ENCODE results near the gene CCND3. TPM values are rescaled to one million over a fixed set of nuclear protein-coding genes. Genes with fewer than 3 reads are reported as not detected.

CCND3 gene
- total RNA-seq, 1 donor from 2014 or later, result 21.7 TPM

DNA sequence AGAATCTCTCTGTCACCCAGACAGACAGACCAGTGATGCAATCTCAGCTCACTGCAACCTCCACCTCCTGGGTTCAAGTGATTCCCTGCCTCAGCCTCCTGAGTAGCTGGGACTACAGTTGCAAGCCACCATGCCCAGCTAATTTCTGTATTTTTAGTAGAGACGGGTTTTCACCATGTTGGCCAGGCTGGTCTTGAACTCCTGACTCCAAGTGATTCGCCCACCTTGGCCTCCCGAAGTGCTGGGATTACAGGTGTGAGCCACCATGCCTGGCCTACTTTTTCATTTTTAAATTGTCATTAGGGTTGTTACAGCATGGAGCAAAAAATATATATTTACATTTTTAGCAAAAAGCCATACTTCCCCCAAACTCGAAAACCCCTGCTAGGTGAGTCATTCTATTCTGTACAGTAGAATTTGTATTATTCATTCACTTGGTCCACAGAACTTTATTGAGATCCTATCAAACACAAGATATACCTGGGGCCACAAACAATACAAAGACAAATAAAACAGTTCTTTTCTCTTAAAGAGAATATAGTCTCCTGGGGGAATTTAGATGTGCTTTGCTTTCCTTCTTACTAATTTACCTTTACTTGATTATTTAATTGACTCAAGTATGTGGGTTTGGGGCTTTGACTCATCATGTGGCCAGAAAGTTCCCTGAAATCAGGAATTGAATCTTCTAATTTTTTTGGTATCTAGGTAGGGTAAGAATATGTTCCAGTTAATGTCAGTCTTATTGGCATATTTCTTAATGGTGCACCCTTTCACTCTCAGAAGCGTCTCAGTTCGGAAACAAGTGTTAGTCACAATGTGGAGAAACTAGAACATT, 16.6 kb upstream of the CCND3 start:
- no peak for DNase-seq (ENCODE audit: low read depth, low spot score)
- H3K36me3 Mint-ChIP-seq (ENCODE audit: low read depth), result no peaks in the 10 kb centered on the region
- no peak overlapping the region for H3K27ac Mint-ChIP-seq (ENCODE audit: unreplicated experiment)
- H3K9me3 Mint-ChIP-seq, result no peaks in the 10 kb centered on the region
- no peak for TF ChIP-seq CTCF (conservative IDR thresholded peaks at IDR 0.05)
- no peaks in the 10 kb centered on the region for H3K4me1 Mint-ChIP-seq
- H3K4me3 Mint-ChIP-seq, result no peak overlapping the region
- H3K27me3 Mint-ChIP-seq (ENCODE audit: low read depth), result no peaks in the 10 kb centered on the region

DNA sequence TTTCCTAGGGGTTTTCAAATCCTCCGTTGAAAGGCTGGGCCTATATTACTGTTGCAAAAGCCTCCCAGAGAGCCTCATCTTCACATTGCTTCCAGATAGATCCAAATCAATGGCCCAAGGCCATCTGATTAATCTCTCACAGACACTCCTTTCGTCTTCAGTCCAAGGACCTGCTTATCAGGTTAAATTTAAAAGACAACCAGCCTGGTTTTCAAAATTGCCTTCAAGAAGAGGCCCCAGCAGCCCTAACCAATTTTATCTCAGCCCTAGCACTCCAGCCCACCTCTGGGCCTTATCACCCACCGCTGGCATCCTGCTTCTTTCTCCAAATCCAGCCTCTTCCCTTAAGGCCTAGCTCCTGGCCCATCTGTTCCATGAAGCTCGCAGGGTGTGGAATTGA, 15.5 kb upstream of the CCND3 start:
- DNase-seq (ENCODE audit: low read depth, low spot score), result no peak
- Mint-ChIP-seq H3K4me3 (no peak overlapping the region), H3K27me3 (ENCODE audit: low read depth) (no peaks in the 10 kb centered on the region), H3K9me3 (no peaks in the 10 kb centered on the region), H3K36me3 (ENCODE audit: low read depth) (no peaks in the 10 kb centered on the region), H3K27ac (ENCODE audit: unreplicated experiment) (peak overlapping the region; percentile 78), H3K4me1 (no peaks in the 10 kb centered on the region)
- TF ChIP-seq CTCF (conservative IDR thresholded peaks at IDR 0.05), result no peak

DNA sequence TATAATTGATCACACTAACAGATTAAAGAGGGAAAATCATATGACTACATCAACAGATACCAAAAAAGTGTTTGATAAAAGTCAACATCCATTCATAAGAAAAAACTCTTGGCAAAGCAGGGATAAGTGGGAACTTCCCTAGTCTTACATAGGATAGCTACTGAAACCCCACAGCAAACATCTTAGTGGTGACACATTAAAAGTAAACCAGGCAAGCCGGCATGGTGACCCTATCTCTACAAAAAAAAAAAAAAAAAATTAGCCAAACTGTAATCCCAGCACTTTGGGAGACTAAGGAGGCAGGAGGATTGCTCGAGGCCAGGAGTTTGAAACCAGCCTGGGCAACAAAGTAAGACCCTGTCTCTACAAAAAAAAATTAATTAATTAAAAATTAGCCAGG, 13.8 kb upstream of the CCND3 start:
- Mint-ChIP-seq H3K9me3 (no peaks in the 10 kb centered on the region), H3K27me3 (ENCODE audit: low read depth) (no peaks in the 10 kb centered on the region), H3K27ac (ENCODE audit: unreplicated experiment) (no peak overlapping the region), H3K4me3 (no peak overlapping the region), H3K4me1 (no peaks in the 10 kb centered on the region), H3K36me3 (ENCODE audit: low read depth) (no peaks in the 10 kb centered on the region)
- no peak for DNase-seq (ENCODE audit: low read depth, low spot score)
- no peak for TF ChIP-seq CTCF (conservative IDR thresholded peaks at IDR 0.05)

DNA sequence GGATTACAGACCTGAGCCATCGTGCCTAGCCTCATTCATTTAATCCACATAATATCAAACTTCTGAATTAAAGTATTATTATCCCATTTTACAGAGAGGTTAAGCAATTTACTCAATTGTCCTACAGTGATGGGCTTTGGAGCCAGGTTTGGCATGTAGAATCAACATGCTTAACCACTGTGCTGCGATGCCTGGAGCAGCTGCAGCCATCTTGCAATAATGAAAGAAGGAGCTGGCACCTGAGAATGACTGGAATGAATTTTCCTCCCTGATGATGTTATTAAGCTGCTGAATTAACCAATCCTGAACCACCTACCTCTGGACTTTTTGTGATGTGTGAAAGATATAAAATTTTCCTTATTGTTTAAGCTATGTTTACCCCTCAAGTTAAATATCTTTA, 13.1 kb upstream of the CCND3 start:
- no peak for DNase-seq (ENCODE audit: low read depth, low spot score)
- Mint-ChIP-seq H3K4me3 (no peak overlapping the region), H3K27me3 (ENCODE audit: low read depth) (no peaks in the 10 kb centered on the region), H3K9me3 (no peaks in the 10 kb centered on the region), H3K36me3 (ENCODE audit: low read depth) (no peaks in the 10 kb centered on the region), H3K27ac (ENCODE audit: unreplicated experiment) (no peak overlapping the region), H3K4me1 (no peaks in the 10 kb centered on the region)
- TF ChIP-seq CTCF (conservative IDR thresholded peaks at IDR 0.05), result no peak

GRCh38 chr6:41947581-41948220, 6.1 kb upstream of the CCND3 start:
- Mint-ChIP-seq H3K4me1 (peaks cover under 1% of the 10 kb centered on the region), H3K27ac (ENCODE audit: unreplicated experiment) (no peak overlapping the region), H3K9me3 (no peaks in the 10 kb centered on the region), H3K27me3 (ENCODE audit: low read depth) (peaks cover 7% of the 10 kb centered on the region), H3K36me3 (ENCODE audit: low read depth) (no peaks in the 10 kb centered on the region), H3K4me3 (no peak overlapping the region)
- TF ChIP-seq CTCF (conservative IDR thresholded peaks at IDR 0.05), result no peak
- DNase-seq (ENCODE audit: low read depth, low spot score), result no peak
